Adrenal gland (tissue), 5 donors: ENCODE data around the gene TMEM14A.

Experiments used
- CTCF ChIP-seq, 6 experiments: fragments of 450-650 bp in 4 of 6; fragments of 200-600 bp in 2 of 6; sonication (generic) in 1 of 6; IDR thresholded peaks; 1 replicate in 5 of 6; 2 replicates in 1 of 6; pipeline versions ENCODE4 v1.5.1 to v1.8.0; 2016 to 2021; ENCODE audit warnings: antibody characterized with exemption in 6 of 6, mild to moderate bottlenecking in 2 of 6, moderate library complexity in 1 of 6
- POLR2A ChIP-seq, 2 donors: fragments of 450-650 bp; IDR thresholded peaks; one replicate each; pipeline ENCODE4 v1.6.1; 2017; ENCODE audit warnings: antibody characterized with exemption in 2 of 2, mild to moderate bottlenecking in 2 of 2, moderate library complexity in 1 of 2
- donor health status: DM: no; HTN: no; CAD: no.

DNA sequence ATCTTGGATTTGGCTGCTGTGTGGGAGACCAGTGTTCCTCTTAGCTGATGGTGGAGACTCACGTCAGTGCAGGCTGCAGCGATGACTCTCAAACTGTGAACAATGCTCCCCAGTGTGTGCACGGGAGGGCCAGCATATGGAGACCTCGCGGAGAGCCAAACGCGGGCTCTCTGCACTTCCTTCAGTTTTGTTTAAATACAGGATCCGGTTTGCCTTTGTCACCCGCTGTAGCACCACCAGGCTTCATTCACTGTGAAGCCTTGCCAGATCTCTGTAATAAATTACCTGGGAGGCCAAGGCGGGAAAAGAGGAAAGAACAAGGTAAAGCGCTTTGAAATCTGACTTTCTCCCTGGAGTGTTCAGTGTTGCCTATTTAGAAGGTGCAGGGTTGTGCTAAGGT is 30.7 kb upstream of the TMEM14A start:
- no peak for TF ChIP-seq CTCF (IDR thresholded peaks at IDR 0.05)
- no peak for TF ChIP-seq POLR2A (IDR thresholded peaks at IDR 0.05)
